ENCODE data around the gene DST. TPM values are rescaled to one million over a fixed set of nuclear protein-coding genes. Genes with fewer than 3 reads are reported as not detected.

The DST gene
- total RNA-seq, 1 donor from 2014 or later, result 124 TPM

GRCh38 chr6:56424064-56424463 lies 218.6 kb downstream of the DST start:
- Mint-ChIP-seq H3K36me3 (ENCODE audit: low read depth) (no peaks in the 10 kb centered on the region), H3K4me1 (no peaks in the 10 kb centered on the region), H3K9me3 (peaks cover 3% of the 10 kb centered on the region), H3K4me3 (no peak overlapping the region), H3K27ac (ENCODE audit: unreplicated experiment) (no peak overlapping the region), H3K27me3 (ENCODE audit: low read depth) (no peaks in the 10 kb centered on the region)
- DNase-seq (ENCODE audit: low read depth, low spot score), result no peak
- TF ChIP-seq CTCF (conservative IDR thresholded peaks at IDR 0.05), result no peak

- Mint-ChIP-seq H3K27ac (ENCODE audit: unreplicated experiment) (no peak overlapping the region), H3K36me3 (ENCODE audit: low read depth) (no peaks in the 10 kb centered on the region), H3K4me3 (no peak overlapping the region), H3K27me3 (ENCODE audit: low read depth) (no peaks in the 10 kb centered on the region), H3K9me3 (peaks cover 3% of the 10 kb centered on the region), H3K4me1 (no peaks in the 10 kb centered on the region)
- no peak for DNase-seq (ENCODE audit: low read depth, low spot score)
- no peak for TF ChIP-seq CTCF (conservative IDR thresholded peaks at IDR 0.05)
These were observed 222.4 kb downstream of the DST start for GRCh38 chr6:56420296-56420695.

- Mint-ChIP-seq H3K4me1 (no peaks in the 10 kb centered on the region), H3K4me3 (no peak overlapping the region), H3K9me3 (peaks cover 3% of the 10 kb centered on the region), H3K27ac (ENCODE audit: unreplicated experiment) (no peak overlapping the region), H3K27me3 (ENCODE audit: low read depth) (no peaks in the 10 kb centered on the region), H3K36me3 (ENCODE audit: low read depth) (no peaks in the 10 kb centered on the region)
- no peak for DNase-seq (ENCODE audit: low read depth, low spot score)
- no peak for TF ChIP-seq CTCF (conservative IDR thresholded peaks at IDR 0.05)
These were observed 223.5 kb downstream of the DST start for GRCh38 chr6:56419191-56419590.

GRCh38 chr6:56417823-56418222 lies 224.9 kb downstream of the DST start:
- no peak for DNase-seq (ENCODE audit: low read depth, low spot score)
- Mint-ChIP-seq H3K4me1 (no peaks in the 10 kb centered on the region), H3K27me3 (ENCODE audit: low read depth) (no peaks in the 10 kb centered on the region), H3K27ac (ENCODE audit: unreplicated experiment) (no peak overlapping the region), H3K4me3 (no peak overlapping the region), H3K9me3 (peaks cover 3% of the 10 kb centered on the region), H3K36me3 (ENCODE audit: low read depth) (no peaks in the 10 kb centered on the region)
- TF ChIP-seq CTCF (conservative IDR thresholded peaks at IDR 0.05), result no peak

GRCh38 chr6:56416247-56416646 lies 226.4 kb downstream of the DST start:
- no peak overlapping the region for H3K27ac Mint-ChIP-seq (ENCODE audit: unreplicated experiment)
- no peaks in the 10 kb centered on the region for H3K36me3 Mint-ChIP-seq (ENCODE audit: low read depth)
- H3K9me3 Mint-ChIP-seq, result no peaks in the 10 kb centered on the region
- H3K4me1 Mint-ChIP-seq, result no peaks in the 10 kb centered on the region
- H3K27me3 Mint-ChIP-seq (ENCODE audit: low read depth), result no peaks in the 10 kb centered on the region
- no peak for DNase-seq (ENCODE audit: low read depth, low spot score)
- H3K4me3 Mint-ChIP-seq, result no peak overlapping the region
- no peak for TF ChIP-seq CTCF (conservative IDR thresholded peaks at IDR 0.05)

GRCh38 chr6:56408976-56409375 lies 233.7 kb downstream of the DST start:
- no peak overlapping the region for H3K27ac Mint-ChIP-seq (ENCODE audit: unreplicated experiment)
- H3K9me3 Mint-ChIP-seq, result no peaks in the 10 kb centered on the region
- DNase-seq (ENCODE audit: low read depth, low spot score), result no peak
- H3K27me3 Mint-ChIP-seq (ENCODE audit: low read depth), result no peaks in the 10 kb centered on the region
- no peak overlapping the region for H3K4me3 Mint-ChIP-seq
- no peaks in the 10 kb centered on the region for H3K4me1 Mint-ChIP-seq
- no peaks in the 10 kb centered on the region for H3K36me3 Mint-ChIP-seq (ENCODE audit: low read depth)
- no peak for TF ChIP-seq CTCF (conservative IDR thresholded peaks at IDR 0.05)
